Peyer's patch (tissue), 4 donors: ENCODE data around the gene GHITM.

Experiments used
- POLR2A ChIP-seq, 2 donors: fragments of 450-650 bp; IDR thresholded peaks; one replicate each; pipeline ENCODE4 v1.5.1; 2017; ENCODE audit warnings: antibody characterized with exemption in 2 of 2, mild to moderate bottlenecking in 2 of 2, moderate library complexity in 2 of 2
- TF ChIP-seq, protein P1 (sequence below), 6 experiments: fragments of 450-650 bp in 4 of 6; fragments of 200-600 bp in 2 of 6; sonication (generic) in 1 of 6; IDR thresholded peaks; one replicate each; pipeline ENCODE4 v1.5.1; 2017 to 2019; ENCODE audit warnings: antibody characterized with exemption in 6 of 6, mild to moderate bottlenecking in 3 of 6, moderate library complexity in 1 of 6

DNA sequence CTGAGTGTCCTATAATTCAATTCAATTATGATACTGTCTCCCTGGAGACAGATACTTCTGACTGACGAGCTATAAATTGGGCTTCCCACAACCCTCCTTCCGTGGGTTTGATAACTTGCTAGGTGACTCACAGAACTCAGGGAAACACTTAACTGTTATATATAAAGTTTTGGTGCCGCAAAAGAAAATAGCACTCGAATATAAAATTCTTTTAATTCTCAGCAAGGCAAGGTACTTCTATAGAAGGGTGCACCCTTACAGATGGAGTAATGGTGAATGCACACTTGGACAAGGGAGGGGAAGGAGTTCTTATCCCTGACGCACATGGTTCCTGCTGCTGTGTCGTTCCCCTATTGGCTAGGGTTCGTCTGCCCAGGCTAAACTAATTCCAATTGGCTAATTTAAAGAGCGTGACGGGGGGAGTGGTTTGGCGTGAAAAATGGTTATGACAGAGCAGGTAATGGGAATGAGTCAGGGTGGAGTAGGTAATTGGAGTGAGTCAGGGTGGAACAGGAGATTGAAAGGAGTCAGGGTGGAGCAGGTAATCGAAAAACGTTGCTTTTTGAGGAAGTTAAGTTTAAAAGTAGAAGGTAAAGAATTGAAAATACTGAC lies 20.8 kb upstream of the GHITM start:
- TF ChIP-seq, protein P1, sequence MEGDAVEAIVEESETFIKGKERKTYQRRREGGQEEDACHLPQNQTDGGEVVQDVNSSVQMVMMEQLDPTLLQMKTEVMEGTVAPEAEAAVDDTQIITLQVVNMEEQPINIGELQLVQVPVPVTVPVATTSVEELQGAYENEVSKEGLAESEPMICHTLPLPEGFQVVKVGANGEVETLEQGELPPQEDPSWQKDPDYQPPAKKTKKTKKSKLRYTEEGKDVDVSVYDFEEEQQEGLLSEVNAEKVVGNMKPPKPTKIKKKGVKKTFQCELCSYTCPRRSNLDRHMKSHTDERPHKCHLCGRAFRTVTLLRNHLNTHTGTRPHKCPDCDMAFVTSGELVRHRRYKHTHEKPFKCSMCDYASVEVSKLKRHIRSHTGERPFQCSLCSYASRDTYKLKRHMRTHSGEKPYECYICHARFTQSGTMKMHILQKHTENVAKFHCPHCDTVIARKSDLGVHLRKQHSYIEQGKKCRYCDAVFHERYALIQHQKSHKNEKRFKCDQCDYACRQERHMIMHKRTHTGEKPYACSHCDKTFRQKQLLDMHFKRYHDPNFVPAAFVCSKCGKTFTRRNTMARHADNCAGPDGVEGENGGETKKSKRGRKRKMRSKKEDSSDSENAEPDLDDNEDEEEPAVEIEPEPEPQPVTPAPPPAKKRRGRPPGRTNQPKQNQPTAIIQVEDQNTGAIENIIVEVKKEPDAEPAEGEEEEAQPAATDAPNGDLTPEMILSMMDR (IDR thresholded peaks at IDR 0.05) = no peak
- no peak for TF ChIP-seq POLR2A (IDR thresholded peaks at IDR 0.05)
